Panc1 (cell line): Measurements from ENCODE around the gene ORM1.

ENCODE experiments used
- CTCF ChIP-seq: fragments of 450-650 bp; IDR thresholded peaks from 2 replicates; pipeline ENCODE4 v1.5.1; 2017; ENCODE audit warnings: mild to moderate bottlenecking
- POLR2AphosphoS5 ChIP-seq: IDR thresholded peaks from 2 replicates; pipeline ENCODE4 v1.6.1; 2012; ENCODE audit warnings: mild to moderate bottlenecking, low read depth, low read length, moderate library complexity
- REST ChIP-seq, 2 experiments: IDR thresholded peaks; 2 replicates each; pipeline ENCODE4 v1.6.1; 2011 to 2012; ENCODE audit warnings: low read depth in 2 of 2, control low read depth in 1 of 2, low read length in 1 of 2, mild to moderate bottlenecking in 1 of 2, moderate library complexity in 1 of 2; ENCODE audit not compliant: insufficient read depth in 1 of 2
- SIN3A ChIP-seq: IDR thresholded peaks from 2 replicates; pipeline ENCODE4 v1.6.1; 2012; ENCODE audit warnings: low read depth, mild to moderate bottlenecking, low read length, moderate library complexity, borderline replicate concordance; ENCODE audit not compliant: insufficient read depth

- TF ChIP-seq REST (IDR thresholded peaks at IDR 0.05; ENCODE audit: insufficient read depth in 1 of 2, low read depth in 2 of 2, low read length in 1 of 2): no peak
- no peak for TF ChIP-seq CTCF
- no peak for TF ChIP-seq POLR2AphosphoS5
- no peak for TF ChIP-seq SIN3A
Measured at GRCh38 chr9:114346146-114346545, 23.2 kb downstream of the ORM1 start.
